ENCODE results near the gene ANO8.

ANO8 gene

DNA sequence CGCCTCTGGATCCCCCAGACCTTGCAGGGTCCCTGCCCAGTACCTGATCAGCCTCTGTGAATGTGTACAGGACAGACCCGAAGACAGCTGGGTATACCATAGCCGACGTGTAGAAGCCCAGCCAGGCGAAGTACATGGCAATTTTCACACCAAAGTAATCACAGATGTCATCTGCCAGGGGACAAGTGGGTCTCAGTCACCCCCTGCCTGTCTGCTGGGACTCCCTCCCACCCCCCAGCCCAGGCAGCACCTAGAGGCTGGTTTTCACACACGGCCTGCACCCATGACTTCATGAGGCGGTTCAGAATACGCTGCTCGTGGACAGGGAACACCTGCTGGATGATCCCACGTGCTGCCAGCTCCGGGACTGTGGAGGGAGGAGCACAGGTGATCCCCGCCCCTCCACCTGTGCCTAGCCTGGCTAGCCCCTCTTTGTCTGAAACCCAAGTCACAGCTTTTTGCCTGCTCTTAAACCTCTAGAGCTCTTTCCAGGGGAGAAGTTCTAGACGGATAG is 3.6 kb downstream of the ANO8 start:
- no peak overlapping the region for H3K4me3 ChIP-seq (ENCODE audit: low read length)
- DNase-seq (ENCODE audit: low read depth) = no peak
- TF ChIP-seq, protein P1, sequence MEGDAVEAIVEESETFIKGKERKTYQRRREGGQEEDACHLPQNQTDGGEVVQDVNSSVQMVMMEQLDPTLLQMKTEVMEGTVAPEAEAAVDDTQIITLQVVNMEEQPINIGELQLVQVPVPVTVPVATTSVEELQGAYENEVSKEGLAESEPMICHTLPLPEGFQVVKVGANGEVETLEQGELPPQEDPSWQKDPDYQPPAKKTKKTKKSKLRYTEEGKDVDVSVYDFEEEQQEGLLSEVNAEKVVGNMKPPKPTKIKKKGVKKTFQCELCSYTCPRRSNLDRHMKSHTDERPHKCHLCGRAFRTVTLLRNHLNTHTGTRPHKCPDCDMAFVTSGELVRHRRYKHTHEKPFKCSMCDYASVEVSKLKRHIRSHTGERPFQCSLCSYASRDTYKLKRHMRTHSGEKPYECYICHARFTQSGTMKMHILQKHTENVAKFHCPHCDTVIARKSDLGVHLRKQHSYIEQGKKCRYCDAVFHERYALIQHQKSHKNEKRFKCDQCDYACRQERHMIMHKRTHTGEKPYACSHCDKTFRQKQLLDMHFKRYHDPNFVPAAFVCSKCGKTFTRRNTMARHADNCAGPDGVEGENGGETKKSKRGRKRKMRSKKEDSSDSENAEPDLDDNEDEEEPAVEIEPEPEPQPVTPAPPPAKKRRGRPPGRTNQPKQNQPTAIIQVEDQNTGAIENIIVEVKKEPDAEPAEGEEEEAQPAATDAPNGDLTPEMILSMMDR (IDR thresholded peaks at IDR 0.05; ENCODE audit: insufficient read depth, low read depth, low read length, missing control alignments) = no peak

DNA sequence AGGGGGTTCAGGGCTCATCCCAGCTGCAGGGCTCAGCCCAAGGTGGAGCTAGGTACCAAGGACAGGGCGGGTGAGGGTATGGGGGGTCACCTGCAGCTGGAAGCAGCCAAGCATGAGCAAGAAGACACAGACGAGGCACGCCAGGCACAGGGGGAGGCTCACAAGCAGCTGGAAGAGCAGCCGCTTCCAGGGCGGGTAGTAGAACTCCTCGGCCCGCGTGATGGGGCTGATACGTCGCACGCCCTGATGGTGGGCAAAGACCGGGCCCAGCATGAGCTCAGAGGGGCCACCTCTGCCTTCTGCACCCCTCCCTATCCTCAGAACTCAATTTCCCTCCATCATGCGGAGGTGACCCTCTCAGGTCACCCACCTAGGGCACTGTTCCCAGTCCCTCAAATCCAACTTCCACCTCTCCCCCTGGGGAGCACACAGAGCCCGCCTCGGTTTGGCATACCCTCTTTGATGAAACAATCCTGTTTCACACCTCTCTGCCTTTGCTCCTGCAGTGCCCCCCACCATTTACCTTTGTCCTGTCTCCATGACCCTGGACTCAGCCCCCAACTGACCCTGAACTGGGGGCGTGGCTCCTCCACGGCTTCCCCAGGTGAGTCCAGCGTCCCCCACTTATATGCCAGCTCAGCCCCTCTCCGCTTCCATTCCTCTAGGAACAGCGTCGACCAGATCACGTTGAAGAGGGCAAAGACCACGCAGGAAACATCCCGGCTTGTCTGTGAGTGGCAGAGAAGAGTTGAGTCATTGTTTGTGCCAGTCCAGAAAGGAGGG is 4.2 kb downstream of the ANO8 start:
- DNase-seq (ENCODE audit: low read depth) = no peak
- TF ChIP-seq, protein P1 (IDR thresholded peaks at IDR 0.05; ENCODE audit: insufficient read depth, low read depth, low read length, missing control alignments) = no peak
- H3K4me3 ChIP-seq (ENCODE audit: low read length) = no peak overlapping the region

DNA sequence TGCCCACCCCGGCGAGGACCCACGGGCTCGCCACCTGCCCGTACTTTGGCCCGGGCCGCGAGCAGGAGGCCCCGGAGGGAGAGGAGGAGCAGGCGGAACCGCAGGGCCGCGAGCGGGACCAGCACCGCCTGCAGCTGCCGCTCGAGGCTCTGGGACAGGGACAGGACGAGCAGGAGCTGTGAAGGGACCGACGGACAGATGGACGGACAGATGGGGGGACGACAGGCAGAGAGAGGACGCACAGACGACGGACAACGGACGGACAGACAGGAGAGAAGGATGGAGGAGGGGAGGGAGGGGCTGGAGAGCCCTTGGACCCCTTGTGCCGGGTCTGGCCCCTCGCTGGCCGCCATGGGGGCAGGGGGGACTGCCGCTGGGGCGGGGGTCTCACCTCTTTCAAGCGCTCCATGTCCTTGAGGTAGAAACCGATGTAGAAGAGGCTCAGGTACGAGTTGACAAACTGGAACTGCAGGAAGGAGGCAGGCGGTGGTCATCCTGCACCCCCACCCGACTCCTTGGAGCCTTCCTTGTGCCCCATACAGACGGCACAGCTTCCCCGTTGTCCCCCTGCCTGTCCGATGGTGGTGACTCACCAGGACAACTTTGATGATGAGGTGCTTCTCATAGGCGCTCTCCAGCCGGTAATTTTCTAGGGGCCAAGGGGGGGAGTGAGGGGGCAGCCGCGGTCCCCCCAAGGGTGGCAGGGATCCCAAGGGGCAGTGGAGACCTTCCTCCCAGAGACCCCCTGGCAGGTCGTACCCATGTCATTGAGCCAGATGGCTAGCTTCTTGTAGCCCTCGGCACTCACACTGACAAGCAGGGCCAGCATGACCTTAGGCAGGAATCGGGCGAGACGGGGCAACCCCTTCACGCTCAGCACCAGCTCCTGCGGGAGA is 5.0 kb downstream of the ANO8 start:
- no peak for DNase-seq (ENCODE audit: low read depth)
- TF ChIP-seq, protein P1 (IDR thresholded peaks at IDR 0.05; ENCODE audit: insufficient read depth, low read depth, low read length, missing control alignments) = no peak
- no peak overlapping the region for H3K4me3 ChIP-seq (ENCODE audit: low read length)

DNA sequence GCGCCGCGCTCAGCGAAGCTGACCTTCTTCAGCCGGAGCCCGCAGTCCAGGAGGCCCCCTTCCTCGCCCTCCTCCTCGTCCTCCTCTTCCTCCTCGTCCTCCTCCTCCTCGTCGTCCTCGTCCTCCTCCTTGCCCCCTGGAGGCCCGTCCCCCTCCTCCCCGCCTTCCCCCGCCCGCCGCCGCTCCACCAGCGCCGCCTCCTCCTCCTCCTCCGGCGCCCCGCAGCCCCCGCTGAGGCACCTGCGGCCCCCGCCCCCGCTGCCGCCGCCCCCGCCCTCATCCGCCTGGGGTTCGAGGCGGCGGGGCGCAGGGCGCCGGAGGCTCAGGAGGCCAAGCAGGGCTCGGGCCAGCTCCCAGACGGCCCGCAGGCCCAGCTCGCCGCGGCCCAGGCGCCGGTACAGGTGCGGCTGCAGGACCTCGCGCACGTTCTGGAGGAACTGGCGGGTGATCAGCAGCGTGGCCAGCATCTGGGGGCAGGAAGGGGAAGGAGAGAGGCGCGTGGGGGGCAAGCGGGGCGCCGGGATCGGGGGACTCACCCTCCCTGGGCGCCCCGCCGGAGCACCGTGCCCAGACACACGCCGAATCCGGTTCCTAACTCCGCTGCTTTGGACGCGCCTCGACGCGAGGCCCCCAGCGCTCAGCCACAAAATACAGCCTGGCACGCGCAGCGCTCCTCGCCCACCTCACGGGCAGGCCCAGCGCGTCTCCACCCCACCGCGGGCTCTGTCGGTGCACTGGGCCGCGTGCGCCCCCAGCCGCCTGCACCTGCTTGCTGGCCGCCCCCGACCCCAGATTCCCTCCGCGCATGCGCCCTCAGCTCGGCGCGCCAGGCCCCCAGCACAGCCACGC is 5.9 kb downstream of the ANO8 start:
- DNase-seq (ENCODE audit: low read depth) = no peak
- H3K4me3 ChIP-seq (ENCODE audit: low read length) = peak overlapping the region; percentile 39
- TF ChIP-seq, protein P1 (IDR thresholded peaks at IDR 0.05; ENCODE audit: insufficient read depth, low read depth, low read length, missing control alignments) = no peak

DNA sequence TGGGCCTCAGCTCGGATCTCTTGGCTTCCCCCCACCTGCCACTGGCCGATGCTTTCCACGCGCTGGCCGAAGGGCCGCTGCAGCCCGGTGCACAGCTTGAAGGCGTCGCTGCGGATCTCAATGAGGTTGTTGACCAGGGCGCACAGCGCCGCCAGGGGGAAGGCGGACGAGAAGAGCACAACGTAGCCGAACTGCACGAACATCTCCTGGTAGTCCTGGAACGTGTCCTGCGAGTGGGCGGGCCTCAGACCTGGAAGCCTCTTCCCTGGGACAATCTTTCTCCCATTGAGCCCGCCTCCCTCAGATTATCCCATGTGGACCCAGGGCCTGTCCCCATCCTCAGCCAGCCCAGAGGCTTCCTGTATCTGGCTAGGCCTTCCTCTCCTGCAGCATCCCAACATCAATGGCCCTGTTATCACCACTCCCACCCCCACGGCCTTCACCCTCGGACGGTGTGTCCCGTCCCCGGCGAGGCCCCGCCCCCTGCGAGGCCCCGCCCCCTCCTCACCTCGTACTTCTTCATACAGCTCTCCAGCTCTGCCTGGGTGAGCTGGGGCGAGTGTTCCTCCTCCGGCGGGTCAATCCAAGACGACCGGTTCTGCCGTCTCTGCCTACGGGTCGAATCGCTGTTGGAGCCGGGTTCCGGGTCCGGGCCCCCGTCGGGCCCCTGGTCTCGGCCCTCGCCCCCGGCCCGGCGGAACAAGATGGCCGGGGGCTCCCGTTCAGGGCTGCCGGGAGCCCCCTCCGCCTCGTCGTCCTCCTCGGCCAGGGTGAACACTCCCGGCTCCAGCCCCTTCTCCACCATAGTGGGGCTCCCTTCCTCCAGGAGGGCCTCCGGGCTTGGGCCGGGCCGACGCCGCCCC is 6.8 kb downstream of the ANO8 start:
- TF ChIP-seq, protein P1 (IDR thresholded peaks at IDR 0.05; ENCODE audit: insufficient read depth, low read depth, low read length, missing control alignments) = peak; percentile 71
- H3K4me3 ChIP-seq (ENCODE audit: low read length) = peak overlapping the region; percentile 39
- peak; percentile 91 for DNase-seq (ENCODE audit: low read depth)
